Stimulated activated CD8-positive, alpha-beta memory T cell treated with anti-CD3 and anti-CD28 coated beads, Interleukin-2, amount 100 ng/mL, for 1 hour (primary cell): ENCODE measurements around the gene KIFC3.
"Not testable (repeated sequence)": the region's sequence is repeated elsewhere in the genome, so short reads cannot be mapped to it uniquely, and the experiment has no call there.

Experiments used
- DNase-seq, 2 donors: peaks; one replicate each; pipeline ENCODE4 v3.0.0-alpha.2; 2020; ENCODE audit warnings: low read depth in 2 of 2

Gene KIFC3

DNA sequence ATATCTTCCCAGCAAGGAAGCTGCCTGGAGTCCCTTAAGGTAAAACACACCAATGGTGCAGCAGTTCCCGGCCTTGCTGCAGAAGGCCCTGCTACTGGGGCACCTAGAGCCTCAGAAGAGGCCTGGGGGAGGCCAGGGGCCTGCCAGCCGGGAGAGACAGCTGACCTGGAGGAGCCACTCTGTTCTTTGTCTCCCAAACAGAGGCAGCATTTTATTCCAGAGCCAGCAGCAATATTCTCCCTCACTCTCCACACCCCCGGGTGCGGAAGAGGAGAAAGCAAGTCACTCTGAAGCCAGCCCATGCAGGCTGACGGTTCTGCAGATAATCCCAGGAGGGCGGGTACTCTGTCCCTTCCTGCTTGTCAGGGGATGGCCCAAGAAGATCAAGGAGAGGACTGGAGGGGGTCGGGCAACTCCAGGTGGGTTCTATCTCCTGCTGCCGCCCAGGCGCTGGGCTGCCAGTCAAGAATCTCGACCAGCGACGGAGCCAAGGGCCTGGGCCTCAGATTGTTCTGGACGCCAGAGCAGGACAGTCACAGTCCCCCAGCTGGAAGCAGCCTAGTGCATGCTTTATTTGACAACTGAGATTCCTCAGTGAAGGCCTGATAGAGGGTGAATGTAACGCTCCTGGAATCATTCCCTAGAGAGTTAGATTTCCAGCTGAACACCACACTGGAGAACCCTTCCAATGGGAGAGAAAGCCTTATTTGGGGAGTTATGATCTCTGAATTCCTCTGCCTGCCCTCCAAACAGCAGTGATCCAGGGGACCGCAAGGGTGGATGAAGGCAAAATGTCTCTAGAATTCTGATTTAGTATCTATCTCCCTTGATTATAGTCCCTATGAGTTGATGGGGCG, 1.1 kb upstream of the KIFC3 start:
- DNase-seq, result no peak

DNA sequence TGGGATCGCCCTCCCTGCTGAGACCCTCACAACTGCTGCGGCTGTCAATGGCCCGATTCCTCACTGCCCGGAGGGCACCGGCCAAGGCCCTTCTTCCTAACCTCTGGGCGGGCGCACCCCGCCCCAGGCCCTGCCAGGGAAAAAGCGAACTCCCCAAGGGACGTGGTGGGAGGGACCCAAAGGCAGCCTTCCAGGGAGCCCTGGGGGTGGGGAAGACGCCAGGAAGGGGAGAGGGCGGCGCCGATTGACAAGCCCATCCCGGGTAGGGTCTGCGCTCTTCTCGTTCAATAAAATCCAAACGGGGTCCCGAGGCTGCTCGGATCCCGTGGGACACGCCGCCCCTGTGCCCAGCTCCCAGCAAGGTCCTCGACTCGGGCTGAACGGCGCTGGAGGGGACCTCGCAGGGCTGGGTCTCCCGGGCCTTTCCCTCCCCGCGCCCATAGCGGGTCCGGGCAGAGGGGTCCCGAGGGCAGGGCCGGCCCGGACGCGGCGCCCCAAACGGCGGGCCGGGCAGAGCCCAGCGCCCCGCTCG, 416 bp downstream of the KIFC3 start:
- no peak for DNase-seq

- no peak for DNase-seq
Measured at GRCh38 chr16:57801098-57801808, 1.0 kb downstream of the KIFC3 start.

DNA sequence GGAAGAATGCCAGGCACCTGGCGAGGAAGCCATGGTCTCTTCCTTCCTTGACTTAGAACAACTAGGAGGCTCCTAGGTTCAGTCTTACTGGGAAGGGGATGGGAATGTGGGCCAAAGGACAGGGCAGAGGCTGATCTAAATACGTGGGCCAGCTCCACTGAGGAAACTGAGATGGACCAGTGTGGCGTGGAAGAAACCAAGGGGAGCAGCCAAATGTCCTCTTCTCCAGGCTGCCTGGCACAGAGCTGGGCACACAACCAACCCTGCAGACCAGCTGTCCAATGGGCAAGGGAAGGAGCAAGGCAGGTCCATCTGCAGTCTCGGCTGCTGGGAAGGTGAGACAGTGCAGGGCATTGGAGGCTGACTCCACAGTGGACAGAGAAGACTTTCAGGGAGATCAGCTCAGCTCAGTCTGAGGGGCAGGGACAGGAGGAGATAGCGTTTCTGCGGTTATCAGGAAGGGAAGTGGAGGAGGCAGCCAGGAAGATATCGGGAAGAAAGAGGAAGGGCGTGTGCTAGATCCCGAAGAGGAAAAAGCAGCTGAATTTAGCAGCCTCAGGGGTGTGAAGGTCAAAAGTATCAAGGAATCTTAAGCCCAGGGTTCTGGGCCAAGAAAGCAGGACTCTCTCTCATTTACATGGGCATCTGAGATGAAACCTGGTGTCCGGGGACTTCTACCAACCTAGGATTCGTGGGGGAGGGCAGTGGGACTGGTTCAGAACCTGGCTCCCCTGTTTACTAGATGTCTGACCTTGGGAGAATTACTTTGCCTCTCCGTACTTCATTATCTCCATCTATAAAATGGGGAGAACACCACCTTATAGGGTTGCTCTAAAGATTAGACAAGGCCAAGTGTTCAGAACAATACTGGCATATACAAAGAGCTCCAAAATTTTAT, 1.8 kb downstream of the KIFC3 start:
- no peak for DNase-seq

- DNase-seq, result no peak
Measured at GRCh38 chr16:57799600-57800199, 2.6 kb downstream of the KIFC3 start.

DNA sequence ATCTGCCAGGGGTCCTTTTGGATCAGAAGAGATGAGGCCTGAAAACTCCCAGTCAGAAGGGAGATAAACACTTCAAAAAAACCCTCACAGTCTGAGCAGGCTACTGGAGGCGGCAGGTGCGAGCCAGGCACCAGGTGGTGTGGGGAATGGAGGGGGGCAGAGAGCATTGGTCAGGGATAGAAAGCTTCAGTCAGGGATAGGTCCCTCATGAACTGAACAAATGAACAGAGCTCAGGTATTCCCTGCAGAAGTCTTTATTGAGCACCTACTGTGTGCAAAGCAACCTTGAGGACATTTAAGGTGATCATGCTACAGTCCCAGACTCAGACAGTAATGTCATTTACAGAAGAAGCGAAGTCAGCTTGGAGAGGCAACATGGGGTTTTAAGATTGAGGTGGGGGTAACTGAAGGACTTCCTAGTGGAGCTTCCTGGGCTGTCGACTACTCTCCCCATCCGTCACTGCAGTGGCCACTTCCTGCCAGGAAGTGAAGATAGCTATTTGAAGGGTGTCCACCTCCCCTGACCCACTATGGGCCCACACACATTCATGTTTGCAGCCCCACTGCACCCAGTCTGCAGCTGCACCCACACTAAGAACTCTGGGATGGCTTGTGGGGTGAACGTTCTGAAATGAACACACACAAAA, 3.2 kb downstream of the KIFC3 start:
- no peak for DNase-seq

DNA sequence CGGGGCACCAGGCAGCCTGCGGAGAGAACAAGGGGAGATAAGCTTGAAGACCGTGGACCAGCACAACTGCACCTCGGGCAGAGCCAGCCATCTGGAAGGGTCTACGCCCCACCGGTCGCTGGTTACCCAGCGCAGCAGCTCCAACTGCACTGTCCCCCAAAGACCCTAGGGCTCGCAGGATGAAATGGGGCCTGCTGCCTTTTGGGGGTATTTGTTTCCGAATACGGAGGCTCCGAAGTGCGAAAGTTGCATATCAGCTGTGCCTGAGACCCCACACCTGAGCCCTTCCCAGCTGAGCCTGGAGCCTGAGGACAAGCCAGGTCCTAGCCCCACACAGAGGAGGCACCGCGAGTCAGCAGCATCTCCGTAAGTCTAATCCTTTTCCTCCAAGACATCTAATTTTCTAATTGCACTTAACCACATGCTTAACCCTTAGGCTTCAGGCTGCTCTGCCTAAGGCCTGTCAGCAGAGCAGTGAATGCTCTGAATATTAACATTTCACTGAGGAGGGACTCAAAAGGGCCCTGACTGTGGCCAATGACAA, 4.0 kb downstream of the KIFC3 start:
- DNase-seq, result no peak

DNA sequence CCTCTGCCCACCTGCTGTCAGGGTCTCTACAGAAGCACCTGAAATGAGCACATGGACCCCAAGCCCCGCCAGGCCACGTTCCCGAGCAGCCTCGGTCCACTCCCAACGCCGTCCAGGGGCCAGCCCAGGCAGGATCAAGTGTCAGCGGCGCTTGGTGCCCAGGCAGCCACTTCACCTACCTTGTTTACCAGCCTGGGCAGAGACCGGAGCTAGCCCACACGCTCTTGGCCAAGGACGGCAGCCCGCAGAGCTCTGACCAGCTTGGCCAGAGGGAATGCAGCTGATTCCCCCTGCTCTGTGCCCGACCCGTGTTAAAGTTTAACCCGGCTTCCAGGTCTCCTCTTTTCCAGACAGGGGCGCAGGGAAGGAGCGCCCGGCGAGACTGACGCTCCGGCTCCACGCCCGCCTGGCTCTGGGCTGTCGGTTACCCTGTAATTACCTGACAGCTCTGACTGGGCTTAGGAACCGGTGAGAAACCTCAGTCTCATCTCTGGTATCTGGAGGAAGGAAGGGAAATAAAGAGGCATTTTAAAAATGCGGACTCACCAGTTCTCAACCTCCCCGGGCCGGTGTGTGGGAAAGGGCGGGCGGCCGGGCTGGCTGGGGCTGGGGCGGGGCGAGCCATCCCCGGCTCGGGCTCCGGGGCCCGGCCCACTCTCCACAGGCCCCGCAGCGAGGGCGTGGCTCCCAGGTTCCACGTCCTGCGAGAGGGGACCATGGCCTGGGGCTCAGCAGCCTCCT, 4.6 kb downstream of the KIFC3 start:
- no peak for DNase-seq

- no peak for DNase-seq
Measured at GRCh38 chr16:57797216-57797525, 5.1 kb downstream of the KIFC3 start.

DNA sequence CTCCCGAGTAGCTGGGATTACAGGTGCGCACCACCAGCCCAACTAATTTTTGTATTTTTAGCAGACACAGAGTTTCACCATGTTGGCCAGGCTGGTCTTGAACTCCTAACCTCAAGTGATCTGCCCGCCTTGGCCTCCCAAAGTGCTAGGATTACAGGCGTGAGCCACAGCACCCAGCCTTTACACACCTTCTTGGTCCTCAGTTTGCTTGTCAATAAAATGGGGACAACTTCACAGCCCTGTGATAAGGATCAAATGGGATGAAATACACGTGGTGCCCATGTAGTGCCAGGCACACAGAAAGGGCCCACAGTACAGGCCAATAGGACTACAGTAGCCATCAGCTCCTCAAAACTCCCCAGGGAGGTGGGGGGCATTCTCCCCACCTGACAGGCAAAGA, 6.3 kb downstream of the KIFC3 start:
- not testable (repeated sequence) for DNase-seq

DNA sequence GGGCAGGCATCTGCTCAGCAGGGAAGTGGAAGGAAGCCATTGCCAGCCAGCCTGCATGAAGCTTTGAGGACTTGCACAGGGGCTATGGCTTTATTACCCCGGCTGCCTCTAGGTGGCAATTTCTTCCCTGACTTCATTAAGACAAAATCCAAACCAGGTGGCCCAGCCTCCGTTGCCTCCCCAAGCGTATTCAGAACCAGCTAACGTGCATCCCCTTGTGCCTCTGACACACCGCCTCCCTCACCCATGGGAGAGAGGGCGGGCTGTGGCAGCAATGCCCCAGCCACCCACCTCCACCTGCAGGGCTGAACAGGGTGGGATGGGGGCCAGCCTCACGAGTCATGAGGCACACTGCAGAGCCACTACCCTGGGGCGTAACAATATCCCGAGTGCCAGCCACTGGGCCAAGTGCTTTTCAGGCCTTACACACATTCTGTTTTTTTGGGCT, 6.8 kb downstream of the KIFC3 start:
- no peak for DNase-seq

DNA sequence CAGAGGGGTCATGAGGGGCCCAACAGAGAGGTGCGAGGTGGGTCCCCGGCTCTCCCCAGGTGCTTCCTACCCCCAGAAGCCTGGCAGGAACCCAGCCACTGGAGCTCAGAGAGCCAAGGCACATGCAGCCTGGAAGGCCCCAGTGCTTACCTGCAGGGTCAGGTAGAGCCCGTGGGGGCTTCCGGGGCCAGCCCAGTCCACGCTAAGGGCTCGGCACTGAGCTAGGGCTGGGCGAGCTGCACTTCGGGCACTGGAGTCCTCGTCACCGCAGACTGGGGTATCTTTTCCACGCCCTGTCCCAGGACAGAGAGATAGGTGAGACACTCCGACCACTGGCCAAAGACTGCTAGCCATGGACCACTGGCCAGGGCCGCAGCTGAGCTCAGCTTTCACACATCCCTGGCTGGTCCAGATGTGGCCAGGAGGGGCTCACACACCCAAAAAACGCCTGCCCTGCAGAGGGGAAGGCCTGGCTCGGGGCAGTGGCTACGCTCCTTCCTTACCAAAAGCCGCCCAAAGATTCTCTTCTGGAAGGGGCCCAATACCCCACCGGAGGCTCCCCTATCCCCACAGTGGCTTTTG, 7.4 kb downstream of the KIFC3 start:
- no peak for DNase-seq

DNA sequence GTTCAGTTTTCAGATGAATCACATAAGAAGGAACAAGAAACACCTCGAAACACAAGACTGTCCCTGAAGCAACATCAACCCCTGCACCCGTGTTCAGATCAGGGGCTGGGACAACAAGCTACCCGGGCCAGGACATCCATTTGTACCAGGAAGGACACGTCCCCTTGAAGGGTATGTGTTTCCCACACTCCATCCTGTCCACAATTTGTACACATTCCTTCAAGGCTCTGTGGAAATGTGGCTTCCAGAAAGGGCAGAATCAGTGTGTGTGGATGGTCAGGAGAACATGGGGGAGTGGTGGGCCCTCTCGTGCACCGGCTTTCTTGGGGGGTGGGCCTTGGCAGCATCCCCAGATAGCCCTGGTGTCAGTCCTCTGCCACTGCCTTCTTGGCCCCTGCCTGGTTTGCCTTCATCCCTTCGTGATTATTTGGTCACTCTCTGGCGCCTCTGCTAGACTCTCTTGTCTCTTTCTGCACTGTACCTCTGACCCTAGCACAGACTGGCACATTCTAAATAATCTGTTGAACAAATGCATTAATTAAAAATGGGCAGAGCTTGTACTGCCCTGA, 10.3 kb downstream of the KIFC3 start:
- DNase-seq, result no peak

GRCh38 chr16:57791195-57791892, 10.9 kb downstream of the KIFC3 start:
- DNase-seq, result no peak

DNA sequence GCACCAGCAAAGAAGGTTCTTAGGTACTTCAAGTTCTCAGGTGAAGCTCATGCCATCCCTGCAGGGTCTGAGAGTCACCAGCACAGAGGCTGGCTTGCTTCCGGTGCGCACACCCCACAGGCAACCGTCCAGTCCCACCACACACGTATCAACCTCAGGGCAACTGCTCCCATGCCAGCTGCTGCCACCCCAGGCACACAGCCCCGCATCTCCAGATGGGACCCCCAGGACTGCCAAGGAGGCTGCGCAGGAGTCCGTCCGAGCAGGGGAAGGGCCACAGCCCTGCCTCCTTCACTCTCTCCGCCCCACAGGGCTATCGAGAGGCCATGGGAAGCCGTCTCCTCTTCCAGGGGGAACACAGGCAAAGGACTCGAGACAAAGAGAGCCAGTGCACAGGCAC, 13.3 kb downstream of the KIFC3 start:
- no peak for DNase-seq

DNA sequence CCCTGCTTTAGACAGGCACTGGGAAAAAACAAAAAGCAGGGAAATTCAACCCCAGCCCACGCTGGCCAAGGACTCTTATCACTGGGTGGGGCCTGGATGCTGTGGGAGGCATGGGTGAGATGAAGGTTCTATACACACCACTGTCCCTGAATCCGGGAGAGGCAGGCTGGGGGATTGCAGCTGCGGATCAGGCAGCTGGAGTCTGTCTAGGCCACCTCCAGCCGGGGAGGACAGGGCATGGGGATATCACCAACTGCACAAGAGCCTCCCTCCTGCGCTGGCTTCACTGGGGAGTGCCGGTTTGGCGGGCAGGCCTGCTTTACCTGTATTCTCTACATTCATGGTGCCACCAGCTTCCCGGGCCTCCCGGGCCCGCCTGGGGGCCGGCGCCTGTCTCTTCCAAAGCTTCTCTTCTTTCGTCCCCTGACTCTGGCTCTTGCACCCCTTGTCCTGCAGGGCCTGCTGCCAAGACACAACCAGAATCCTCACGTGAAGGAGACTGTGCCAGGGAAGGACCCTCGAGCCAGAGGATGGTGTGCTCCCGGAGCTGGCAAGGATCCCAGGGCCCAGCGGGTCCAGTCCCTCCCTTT, 13.9 kb downstream of the KIFC3 start:
- no peak for DNase-seq

GRCh38 chr16:57787519-57787905, 14.8 kb downstream of the KIFC3 start:
- no peak for DNase-seq
